ENCODE data around the gene NBEA.

Gene NBEA

DNA sequence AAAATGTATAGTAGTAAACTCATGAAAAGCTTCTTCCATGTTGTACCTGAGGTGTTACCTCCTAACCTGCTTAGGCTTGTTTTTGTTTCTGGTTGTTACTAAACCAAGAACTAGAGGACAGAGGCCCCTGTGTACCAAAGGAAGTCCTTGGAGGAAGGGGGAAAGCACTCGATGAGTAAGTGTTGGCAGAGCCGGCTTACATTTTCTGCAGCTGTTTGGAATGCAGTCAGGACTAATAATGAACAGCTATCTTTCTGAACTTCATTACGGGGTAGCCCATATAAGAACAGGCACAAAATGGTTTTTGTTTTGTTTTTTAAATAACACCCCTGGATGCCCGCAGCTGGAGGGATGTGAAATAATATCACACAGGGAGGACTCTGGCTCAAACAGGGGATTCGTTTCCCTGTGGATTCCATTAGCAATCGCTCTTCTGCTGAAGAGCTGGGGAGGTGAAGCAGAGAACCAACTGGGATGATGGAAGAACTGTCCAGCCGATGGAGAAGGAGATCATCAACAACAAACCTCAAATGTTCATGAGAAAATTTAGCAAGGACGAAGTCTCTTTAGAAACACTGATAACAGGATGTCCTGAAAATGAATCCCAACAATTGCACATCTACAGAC is 748.6 kb downstream of the NBEA start:
- DNase-seq = no peak

DNA sequence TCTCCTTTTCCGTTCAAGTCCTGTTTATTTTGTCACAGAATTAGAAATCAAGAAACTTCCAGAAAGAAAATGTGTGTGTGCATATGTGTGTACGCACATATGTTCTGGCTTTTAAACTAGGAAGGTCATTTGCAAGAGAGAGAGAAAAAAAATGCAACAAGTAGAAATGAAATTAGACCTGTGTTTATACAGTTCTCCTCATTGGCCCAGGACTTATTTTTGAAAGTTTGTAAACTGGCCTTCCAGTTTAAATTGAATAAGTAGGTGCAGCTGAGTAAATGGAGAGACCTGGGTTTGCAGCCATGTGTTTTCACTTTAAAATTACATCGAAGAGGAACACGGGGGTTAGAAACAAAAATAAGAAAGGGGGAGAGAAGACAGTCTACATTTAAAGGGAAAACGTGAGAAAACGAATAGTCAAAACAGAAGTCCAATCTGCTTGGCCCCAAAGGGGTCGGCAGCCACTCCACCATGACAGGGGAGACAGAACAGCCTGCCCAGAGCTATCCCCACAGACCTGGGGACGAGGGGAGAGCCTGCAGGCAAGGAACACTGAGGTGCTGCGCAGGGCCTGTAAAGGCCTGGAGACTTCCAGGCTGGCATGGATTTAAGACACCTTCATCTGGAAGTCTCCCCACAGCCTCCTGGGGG is 751.2 kb downstream of the NBEA start:
- no peak for DNase-seq

DNA sequence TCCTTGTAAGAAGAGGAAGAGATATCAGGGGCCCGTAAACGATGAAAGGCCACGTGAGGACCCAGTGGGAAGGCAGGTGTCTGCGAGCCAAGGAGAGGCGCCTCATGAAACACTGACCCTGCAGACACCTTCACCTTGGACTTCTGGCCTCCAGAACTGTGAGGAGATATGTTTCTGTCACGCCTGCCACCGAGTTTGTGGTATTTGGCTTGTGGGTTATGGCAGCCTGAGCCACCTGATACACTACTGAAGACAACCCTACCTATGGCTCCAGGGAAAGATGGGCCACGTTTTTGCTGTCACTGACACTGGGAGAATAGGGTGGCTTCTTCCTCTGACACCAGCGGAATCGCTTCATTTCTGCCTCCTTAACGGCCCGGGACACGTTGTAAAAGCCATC is 752.0 kb downstream of the NBEA start:
- no peak for DNase-seq

DNA sequence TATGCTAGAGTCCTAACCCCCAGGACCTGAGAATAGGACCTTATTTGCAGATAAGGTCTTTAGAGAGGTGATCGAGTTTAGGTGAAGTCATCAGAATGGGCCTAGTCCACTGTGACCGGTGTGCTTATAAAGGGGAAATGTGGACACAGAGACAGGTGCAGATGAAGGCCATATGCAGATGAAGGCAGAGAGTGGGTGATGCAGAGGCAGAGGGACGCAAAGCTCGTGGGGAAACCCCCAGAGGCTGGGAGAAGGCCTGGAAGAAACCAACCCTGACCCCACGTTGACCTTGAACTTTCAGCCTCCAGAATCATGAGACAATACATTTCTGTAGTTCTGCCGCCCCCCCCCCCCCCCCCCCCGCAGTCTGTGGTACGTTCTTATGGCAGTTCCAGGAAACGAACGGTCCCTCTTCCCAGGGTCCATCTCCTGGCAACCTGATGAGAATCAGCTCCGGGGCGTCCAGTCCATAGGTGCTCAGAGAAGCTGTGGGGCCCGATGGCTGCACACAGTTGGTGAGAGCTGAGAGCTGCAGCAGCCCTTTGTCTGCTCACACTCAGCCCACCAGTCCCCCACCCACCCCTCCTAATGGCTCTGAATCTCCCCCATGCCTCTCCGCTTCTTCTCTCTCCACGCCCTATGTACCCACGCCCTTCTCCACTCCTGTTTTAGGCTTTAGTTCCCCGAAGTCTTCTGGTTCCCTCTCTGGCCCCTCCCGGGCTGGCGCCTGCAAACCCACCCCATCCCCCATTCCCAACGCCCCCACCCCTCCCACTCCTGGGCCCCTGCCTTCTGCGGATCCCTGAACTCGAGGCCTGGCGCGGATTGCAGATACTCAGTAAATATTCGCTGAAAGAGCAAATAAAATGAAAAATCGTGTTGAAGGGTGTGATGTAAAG is 752.7 kb downstream of the NBEA start:
- no peak for DNase-seq

DNA sequence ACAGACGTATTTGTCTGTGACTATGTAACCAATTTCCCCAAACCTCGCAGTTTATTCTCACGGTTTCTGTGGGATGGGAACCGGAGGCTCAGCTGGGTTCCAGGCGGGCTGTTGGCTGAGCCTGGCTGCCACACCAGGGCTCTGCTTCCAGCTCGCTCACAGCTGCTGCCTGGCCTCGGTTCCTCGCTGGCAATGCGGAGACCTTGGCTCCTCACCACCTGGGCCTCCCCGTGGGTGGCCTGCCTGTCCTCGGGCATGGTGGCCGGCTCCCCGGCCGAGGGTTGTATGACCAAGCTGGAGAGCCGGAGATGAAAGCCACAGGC is 753.3 kb downstream of the NBEA start:
- no peak for DNase-seq

DNA sequence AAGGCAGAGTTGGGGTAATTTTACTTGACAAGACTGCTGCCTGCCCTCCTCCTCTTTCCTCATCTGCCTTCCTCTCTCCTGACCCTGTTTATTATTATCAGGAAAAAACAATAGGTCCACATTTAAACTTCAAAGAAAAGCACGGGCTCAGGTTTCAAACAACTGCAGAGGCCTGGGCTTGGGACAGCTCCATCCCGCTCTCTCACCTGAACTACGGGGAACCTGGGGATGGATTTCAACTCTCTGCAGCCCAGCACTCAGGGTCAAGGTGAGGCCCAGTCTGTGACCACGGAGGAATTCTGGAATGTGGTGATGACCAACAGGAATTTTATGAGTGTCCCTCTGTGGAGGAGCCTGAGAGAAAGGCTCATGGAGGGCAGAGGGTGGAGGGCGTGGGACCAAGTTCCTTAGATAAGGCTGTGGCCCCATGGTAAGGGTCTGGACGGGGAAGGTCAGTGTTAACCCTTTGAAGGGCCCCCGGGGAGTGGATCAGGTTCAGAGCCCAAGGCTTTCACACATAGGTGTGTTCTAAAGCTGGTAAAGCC is 755.2 kb downstream of the NBEA start:
- no peak for DNase-seq

DNA sequence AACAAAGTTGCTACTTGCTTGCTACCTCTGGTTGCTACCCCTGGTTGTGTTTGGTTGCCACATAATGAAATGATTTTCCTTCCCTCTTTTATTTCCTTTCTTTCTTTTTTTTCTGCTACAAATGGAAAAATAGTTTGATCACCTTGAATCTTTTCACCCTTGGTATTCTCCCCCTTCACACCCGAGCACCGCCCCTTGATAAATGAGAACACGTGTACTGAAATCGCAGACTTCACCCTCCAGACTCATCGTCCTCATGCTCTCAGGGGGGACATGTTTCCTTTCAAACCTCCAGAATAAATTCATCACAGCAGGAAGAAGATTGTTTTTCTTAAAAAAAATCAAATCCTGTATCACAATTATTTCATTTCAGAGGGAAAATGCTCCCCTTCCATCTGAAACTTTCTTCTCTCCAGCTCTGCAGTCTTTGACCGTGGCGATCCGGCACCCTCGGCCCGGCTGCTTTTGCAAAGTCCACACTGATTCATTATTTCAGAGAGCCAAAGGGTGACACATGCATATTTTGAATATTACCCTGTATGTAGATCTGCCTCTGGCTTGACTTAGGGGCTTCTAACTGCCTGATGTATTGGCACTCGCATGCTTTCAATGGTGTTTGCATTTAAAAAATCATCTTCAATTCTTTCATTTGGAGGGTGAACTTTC is 757.0 kb downstream of the NBEA start:
- DNase-seq = no peak

DNA sequence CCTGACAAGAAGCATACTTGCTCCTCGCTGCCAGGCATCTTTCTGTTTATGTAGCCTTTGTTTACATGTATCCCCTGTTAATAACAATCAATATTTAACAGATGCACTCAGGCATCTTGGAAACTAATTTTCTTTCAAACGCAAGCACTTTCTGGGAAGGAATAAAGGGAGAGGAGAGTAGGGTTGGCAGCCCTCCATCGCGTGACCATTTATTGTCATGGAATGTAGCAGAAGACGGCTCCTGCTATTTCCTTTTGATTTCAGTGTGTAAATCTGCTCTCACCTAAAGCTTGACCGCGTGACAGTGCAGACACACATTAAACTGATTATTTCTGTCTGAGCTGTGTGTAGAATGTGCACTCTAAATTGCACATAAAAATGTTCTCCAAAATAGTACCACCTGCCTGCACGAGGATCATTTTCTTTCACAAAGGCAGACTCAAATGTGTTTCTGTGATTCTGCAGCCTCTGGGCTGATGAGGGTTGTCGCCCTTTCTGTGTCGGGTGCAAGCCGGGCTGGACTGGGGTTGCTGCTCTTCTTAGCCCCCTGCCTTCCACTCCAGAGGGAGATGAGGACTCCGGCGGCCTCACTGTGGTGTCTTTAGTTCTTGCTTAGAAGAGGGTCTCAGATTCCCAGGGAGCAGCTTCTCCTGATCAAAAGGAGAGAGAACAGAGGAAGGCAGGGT is 757.9 kb downstream of the NBEA start:
- DNase-seq = no peak

DNA sequence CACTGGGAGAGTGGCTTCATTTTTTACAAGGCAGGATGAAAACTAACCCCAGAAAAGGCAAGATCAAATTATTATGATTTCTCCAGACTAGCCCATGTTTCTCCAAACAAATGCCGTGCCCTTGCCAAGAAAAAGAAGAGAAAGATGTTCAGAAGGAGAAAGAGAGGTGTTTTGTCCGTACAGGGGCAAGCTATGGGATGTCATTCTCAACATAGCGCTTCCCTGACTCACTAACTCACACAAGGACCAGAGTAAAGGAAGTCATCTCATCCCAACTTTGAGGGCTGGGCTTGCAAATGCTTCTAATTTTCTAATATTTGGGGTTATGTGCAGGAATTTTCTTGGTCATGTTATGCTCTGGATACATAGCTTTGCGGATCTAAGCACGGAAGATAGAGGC is 758.6 kb downstream of the NBEA start:
- no peak for DNase-seq

DNA sequence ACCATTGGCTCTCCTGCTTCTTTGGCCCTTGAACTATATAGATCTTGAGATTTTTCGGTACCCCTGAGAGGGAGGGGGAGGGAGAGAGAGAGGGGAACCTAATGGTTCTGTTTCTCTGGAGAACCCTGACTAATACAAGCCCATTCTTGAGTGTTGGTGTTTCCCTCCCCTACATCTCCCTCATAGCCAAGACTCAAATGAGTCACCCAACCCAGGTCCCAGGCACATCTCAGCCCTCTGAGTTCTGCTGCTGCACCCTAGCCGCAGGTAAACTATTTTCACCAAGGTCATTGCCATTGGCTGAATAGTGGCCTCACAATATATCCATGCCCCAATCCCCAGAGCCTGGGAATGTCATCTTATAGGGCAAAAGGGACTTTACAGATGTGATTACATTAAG is 760.2 kb downstream of the NBEA start:
- DNase-seq = no peak

DNA sequence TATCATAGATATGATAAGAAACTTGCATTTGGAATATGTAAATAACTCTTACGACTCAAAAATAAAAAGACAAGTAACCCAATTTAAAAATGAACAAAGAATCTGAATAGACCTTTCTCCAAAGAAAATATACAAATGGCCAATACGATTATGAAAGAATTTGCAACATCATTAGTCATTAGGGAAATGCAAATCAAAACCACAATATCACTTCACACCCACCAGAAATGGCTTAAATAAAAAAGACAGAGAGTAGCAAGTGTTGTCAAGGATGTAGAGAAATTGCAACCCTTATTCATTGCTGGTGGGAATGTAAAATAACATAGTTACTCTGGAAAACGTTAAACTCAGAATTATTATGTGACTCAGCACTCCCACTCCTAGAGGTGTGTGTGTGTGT is 761.0 kb downstream of the NBEA start:
- no peak for DNase-seq

DNA sequence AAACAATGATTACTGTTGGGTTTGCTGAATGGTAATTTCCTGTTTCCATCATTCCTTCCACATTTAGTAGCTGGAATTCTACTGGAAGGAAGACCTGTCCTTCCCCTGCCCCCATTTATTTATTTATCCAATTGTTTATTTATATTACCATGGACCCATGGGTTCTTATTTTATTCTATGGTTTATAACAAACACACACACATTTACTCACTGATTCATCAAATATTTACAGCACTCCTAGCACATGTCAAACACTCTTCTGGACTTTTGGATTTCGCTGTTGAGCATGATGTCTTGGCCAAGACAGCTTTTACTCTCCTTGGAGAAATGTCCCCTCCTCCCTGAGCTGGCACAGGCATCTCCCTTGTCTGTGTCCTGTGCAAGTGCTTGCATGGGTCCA is 762.3 kb downstream of the NBEA start:
- no peak for DNase-seq

DNA sequence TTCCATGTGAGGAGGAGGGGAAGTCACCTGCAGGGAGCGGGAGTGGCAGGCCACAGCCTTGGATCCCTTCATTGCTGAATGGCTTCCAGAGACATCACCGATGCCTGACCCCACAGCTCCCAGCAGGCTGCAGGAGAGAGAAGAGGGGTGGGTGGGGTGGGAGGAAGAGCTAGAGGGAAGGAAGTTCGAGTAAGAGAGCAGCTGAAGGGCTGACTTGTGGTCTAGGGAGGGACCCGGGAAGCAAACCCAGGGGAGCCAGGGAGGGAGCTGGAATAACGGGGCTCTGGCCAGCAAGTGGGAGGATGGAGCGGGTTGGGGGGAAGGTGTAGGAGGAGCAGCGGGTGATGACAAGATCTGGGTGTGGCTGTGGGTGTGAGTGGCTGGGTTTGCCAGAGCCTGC is 764.2 kb downstream of the NBEA start:
- no peak for DNase-seq

DNA sequence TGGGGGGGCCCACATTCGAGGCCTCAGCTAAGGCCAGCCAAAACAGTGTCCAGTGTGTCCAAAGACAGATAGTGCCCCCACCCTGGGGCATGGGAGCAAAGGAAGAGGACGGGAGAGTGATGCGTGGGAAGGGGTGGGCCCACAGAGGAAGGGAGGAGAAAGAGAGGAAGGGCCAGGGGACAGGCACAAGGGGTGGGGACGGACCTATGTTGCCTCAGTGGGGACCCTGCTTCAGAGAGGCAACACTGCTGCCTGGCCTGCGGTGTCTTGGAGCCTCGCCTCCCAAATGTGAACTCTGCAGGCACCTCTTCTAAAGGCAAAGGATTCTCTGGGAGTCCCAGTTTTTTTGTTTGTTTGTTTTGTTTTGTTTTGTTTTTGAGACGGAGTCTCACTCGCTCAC is 764.7 kb downstream of the NBEA start:
- DNase-seq = no peak

DNA sequence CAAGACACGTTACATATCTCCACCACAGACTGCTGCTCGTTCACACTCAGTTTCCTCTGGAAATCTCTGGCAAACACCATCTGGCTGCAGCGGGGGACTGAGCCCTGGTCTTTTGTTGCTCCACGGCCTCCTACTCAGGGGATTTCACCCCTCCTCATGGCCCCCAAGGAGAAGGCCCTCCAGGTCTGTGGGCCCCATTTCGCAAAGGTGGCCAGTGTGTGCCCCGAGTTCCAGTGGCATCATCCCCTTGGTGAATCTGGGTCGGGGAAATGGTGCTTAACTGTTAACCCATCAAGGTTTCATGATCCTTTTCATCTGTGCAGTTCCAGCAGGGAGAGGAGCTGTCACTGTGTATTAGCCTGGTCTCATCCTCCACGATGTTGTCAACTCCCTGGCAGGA is 769.8 kb downstream of the NBEA start:
- no peak for DNase-seq

DNA sequence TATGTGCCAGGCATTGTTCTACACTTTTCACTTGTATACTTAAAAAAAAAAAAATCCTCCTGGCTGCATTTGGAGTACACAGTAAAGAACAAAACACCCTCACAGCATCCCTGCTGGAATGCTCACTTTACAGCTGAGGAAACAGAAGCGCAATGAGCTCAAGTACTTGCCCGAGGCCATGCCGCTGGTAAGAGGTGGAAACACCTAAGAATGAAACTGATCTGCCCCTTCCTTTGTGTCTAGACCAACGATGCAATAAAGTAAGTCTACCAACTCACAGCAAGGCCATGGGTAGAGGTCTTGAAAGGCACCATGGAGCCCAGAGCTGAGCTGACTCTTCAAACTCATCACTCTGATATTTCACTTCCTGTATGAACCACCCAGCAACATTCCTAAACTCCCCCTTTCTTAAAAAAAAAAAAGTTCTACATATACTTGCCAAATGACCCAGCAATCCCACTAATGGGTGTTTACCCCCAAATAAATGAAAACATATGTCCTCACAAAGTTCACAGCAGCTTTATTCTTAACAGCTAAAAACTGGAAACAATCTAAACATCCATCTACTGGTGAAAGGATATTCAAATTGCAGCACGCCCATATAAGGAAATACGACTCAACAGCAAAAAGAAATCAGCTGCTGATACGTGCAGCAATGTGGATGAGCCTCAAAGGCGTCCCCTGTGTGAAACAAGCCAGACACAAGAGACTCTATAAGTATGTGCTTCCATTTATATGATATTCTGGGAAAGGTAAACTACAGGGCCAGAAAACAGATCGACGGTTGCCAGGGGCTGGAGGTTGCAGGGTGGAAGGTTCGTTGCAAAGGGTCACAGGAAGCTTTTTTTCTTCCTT is 771.1 kb downstream of the NBEA start:
- no peak for DNase-seq

DNA sequence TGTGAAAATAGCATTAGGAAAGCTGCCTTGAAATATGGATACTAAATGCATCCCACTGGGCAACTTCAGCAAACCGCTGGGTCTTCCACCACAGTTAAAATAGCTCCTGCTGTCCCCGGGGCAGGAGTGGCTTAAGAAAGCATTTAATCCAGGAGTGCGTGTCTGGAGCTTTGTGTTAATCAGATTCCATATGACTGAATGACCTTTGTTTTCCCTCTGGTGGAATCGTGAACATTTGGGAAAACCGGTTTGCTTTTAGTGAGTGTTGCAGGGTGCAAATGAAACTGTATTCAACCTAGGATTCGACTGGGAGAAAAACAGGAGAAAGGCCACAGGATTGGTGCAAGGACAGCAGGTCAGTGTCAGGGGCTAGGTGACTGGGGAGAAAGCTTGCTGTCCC is 772.1 kb downstream of the NBEA start:
- DNase-seq = no peak

DNA sequence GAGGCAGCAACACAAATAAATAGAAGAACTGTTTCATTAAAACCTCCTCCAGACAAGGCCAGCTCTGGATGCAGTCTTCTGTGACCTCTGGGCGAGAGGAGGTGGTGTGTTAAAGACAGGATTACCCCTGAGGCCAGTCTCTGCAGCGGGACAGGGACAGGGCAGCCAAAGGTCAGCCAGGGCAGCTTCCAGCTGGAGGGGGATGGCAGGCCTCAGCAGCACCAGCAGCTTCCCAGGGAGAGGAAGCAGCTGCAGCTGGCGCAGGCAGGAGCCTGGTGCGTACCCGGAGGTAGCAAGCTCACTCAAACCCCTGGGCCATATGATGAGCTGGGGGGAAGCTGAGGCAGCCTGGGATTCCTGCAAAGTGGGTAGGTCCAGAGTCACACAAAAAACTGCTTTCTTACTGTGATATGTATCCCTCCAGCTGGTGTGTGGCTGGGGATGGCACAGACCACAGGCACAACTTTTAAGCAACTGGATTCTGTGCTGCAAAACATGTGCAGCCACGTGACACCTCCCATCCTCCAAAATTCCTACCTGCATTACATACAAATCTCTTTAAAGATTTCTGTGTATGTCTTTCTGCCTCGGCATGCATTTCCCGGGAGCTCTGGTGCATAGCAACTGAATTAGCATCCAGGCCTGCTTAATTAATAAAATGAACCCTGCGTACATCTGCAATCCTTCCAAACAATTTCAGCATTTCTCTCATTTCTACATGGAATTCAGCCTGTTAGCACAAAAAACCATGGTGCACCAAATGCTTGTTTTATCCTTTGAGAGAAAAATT is 772.7 kb downstream of the NBEA start:
- DNase-seq = no peak

DNA sequence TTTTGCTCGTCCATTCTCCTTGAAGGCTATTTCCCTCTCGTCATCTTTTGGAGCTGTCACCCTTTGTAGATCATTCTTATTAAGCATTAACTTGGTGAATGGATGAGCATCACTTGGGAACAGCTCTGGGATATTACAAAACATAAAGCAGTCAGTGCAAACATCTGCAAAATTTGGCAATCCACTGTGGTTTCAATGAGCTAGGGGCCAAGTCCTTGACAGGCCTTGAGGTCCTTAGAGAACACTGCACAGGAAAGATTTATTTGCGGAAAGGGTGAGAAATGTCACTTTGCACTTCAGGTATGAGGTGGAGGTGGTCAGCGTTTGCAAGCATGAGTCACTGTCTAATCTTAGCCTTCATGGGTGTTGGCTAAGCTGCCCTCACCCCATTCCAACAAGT is 774.1 kb downstream of the NBEA start:
- no peak for DNase-seq

DNA sequence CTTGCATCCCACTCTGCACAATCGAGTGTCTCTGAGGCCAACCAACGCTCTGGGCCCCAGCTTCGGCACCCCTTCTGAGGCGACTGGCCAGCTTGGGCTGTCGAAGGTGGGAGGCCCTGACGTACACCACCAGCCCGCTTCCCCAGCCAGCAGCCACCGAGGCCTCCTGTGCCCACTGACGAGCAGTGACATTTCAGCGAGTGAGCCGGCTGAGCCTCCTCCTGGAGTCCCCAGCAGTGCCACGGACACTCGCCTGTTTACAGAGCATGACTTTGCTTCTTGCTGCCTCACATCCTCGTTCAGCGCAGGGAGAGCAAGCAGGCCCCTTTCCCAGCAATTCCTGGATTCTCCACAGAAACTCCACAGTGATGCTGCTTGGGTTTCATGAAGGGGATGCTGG is 774.7 kb downstream of the NBEA start:
- no peak for DNase-seq

DNA sequence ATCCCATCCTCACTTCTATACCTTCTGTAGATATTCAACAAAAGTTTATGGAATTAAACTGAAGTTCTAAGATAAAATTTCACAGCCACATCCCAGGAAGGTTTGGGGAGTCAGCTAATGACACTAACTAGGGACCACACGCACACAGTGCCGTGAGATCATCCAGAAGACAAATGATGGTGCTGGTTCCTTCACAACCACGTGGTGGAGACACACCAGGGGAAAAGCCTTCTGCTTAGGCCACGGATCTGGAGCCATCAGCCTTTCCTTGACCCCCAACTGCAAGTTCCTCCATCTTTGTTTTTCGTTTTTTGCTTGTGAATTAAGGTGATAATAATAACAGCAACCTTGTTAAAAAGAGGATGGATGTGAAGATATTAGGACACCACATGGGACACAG is 776.0 kb downstream of the NBEA start:
- DNase-seq = no peak
